Spleen (tissue), 7 donors: ENCODE data around the gene KIAA2012.

Experiments used
- POLR2A ChIP-seq, 3 donors: fragments of 450-650 bp; IDR thresholded peaks; one replicate each; pipeline ENCODE4 v1.5.1; 2017; ENCODE audit warnings: antibody characterized with exemption in 3 of 3, mild to moderate bottlenecking in 1 of 3
- TF ChIP-seq, protein P1 (sequence below), 11 experiments: fragments of 200-600 bp in 7 of 11; fragments of 450-650 bp in 4 of 11; sonication (generic) in 4 of 11; IDR thresholded peaks in 8 of 11; conservative IDR thresholded peaks in 3 of 11; 1 replicate in 7 of 11; 2 replicates in 4 of 11; pipeline versions ENCODE4 v1.4.0 to v1.8.0; 2016 to 2021; ENCODE audit warnings: antibody characterized with exemption in 11 of 11, inconsistent platforms in 4 of 11, mild to moderate bottlenecking in 1 of 11
- donor health status: DM: no; HTN: no; CAD: no; lungs with moderate emphysema.
- donor health status: DM: no; HTN: no; CAD: no.
- donor health status: DM: no; HTN: no; CAD: no.

DNA sequence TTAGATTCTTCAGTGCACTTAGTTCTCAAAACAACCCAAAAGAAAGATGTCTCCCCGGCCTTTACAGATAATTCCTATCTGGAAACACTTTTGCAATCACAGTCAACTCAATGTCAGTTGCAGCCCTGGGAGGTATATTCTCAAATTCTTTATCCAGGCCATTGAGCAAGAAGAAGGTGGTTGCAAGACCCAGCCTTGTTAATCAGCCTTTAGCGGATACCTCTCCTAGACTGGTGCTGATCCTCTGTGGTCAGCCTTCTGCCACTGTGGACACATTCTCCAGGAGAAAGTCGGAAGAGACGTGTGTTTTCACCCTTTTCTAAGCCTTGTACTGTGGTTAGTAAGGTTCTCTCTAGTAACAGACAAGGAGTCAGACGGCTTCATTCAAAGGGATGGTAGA, 47.2 kb upstream of the KIAA2012 start:
- TF ChIP-seq, protein P1, sequence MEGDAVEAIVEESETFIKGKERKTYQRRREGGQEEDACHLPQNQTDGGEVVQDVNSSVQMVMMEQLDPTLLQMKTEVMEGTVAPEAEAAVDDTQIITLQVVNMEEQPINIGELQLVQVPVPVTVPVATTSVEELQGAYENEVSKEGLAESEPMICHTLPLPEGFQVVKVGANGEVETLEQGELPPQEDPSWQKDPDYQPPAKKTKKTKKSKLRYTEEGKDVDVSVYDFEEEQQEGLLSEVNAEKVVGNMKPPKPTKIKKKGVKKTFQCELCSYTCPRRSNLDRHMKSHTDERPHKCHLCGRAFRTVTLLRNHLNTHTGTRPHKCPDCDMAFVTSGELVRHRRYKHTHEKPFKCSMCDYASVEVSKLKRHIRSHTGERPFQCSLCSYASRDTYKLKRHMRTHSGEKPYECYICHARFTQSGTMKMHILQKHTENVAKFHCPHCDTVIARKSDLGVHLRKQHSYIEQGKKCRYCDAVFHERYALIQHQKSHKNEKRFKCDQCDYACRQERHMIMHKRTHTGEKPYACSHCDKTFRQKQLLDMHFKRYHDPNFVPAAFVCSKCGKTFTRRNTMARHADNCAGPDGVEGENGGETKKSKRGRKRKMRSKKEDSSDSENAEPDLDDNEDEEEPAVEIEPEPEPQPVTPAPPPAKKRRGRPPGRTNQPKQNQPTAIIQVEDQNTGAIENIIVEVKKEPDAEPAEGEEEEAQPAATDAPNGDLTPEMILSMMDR (IDR thresholded peaks at IDR 0.05 in 8 of 11, conservative IDR thresholded peaks at IDR 0.05 in 3 of 11), result no peak
- TF ChIP-seq POLR2A (IDR thresholded peaks at IDR 0.05), result no peak
